Mesenchymal stem cell (in vitro differentiated cells and primary cell): ENCODE results near the gene DLGAP1.
"Not testable (repeated sequence)": the region's sequence is repeated elsewhere in the genome, so short reads cannot be mapped to it uniquely, and the experiment has no call there.

ENCODE experiments used
- DNase-seq: peaks from one replicate; pipeline ENCODE4 v3.0.0-alpha.2; 2013
- H2AFZ ChIP-seq: one replicate; pipeline ENCODE4 v1.6.1; 2013; ENCODE audit warnings: low read depth, mild to moderate bottlenecking, control low read depth, inconsistent platforms, low read length, moderate library complexity
- H2AK5ac ChIP-seq: 2 replicates; pipeline ENCODE4 v1.6.1; 2013; ENCODE audit warnings: low read length, moderate library complexity, mild to moderate bottlenecking, inconsistent platforms; ENCODE audit not compliant: severe bottlenecking
- H2BK120ac ChIP-seq: one replicate; pipeline ENCODE4 v1.6.1; 2013; ENCODE audit warnings: low read depth, mild to moderate bottlenecking, inconsistent platforms, low read length, moderate library complexity
- H2BK12ac ChIP-seq, 2 experiments: one replicate each; pipeline ENCODE4 v1.6.1; 2013; ENCODE audit warnings: inconsistent platforms in 2 of 2, low read length in 2 of 2, mild to moderate bottlenecking in 2 of 2, moderate library complexity in 2 of 2, control low read depth in 1 of 2
- H2BK15ac ChIP-seq: one replicate; pipeline ENCODE4 v1.6.1; 2013; ENCODE audit warnings: mild to moderate bottlenecking, low read depth, inconsistent platforms; ENCODE audit not compliant: poor library complexity, severe bottlenecking
- H2BK5ac ChIP-seq: 2 replicates; pipeline ENCODE4 v1.6.1; 2013; ENCODE audit warnings: low read depth, mild to moderate bottlenecking, low read length, control low read depth, inconsistent platforms; ENCODE audit not compliant: poor library complexity, severe bottlenecking
- H3K14ac ChIP-seq, 2 experiments: one replicate each; pipeline ENCODE4 v1.6.1; 2013; ENCODE audit warnings: inconsistent platforms in 2 of 2, low read length in 2 of 2, control low read depth in 1 of 2, mild to moderate bottlenecking in 1 of 2, moderate library complexity in 1 of 2
- H3K18ac ChIP-seq, 2 experiments: one replicate each; pipeline ENCODE4 v1.6.1; 2013; ENCODE audit warnings: inconsistent platforms in 2 of 2, low read length in 2 of 2, control low read depth in 1 of 2, low read depth in 1 of 2, mild to moderate bottlenecking in 1 of 2
- H3K23ac ChIP-seq, 2 experiments: one replicate each; pipeline ENCODE4 v1.6.1; 2013; ENCODE audit warnings: inconsistent platforms in 2 of 2, low read length in 2 of 2, mild to moderate bottlenecking in 2 of 2, moderate library complexity in 2 of 2, control low read depth in 1 of 2
- H3K27ac ChIP-seq: 2 replicates; pipeline ENCODE4 v1.5.1; 2013; ENCODE audit warnings: mild to moderate bottlenecking, moderate library complexity, low read length, control low read depth, inconsistent platforms; ENCODE audit not compliant: poor library complexity, severe bottlenecking
- H3K27me3 ChIP-seq, 2 experiments: 2 replicates each; pipeline versions ENCODE4 v1.6.1 to v1.7.0; 2013; ENCODE audit warnings: low read length in 2 of 2, mild to moderate bottlenecking in 2 of 2, moderate library complexity in 2 of 2, control low read depth in 1 of 2, inconsistent platforms in 1 of 2; ENCODE audit not compliant: control insufficient read depth in 1 of 2, insufficient read depth in 1 of 2
- H3K36me3 ChIP-seq, 2 experiments: 2 replicates each; pipeline versions ENCODE4 v1.6.1 to v1.7.0; 2013; ENCODE audit warnings: low read length in 2 of 2, control low read depth in 1 of 2, inconsistent platforms in 1 of 2, low read depth in 1 of 2, mild to moderate bottlenecking in 1 of 2; ENCODE audit not compliant: insufficient read depth in 2 of 2, control insufficient read depth in 1 of 2
- H3K4ac ChIP-seq, 2 experiments: one replicate each; pipeline ENCODE4 v1.6.1; 2013; ENCODE audit warnings: inconsistent platforms in 2 of 2, low read length in 2 of 2, mild to moderate bottlenecking in 2 of 2, moderate library complexity in 2 of 2, control low read depth in 1 of 2, low read depth in 1 of 2
- H3K4me1 ChIP-seq: 2 replicates; pipeline ENCODE4 v1.6.1; 2013; ENCODE audit warnings: low read depth, low read length, control low read depth; ENCODE audit not compliant: control insufficient read depth, insufficient read depth
- H3K4me2 ChIP-seq: 2 replicates; pipeline ENCODE4 v1.6.1; 2013; ENCODE audit warnings: low read length, mild to moderate bottlenecking, inconsistent platforms; ENCODE audit not compliant: poor library complexity, severe bottlenecking
- H3K4me3 ChIP-seq, 2 experiments: 2 replicates each; pipeline versions ENCODE4 v1.5.1 to v1.7.0; 2013; ENCODE audit warnings: low read length in 2 of 2, mild to moderate bottlenecking in 2 of 2, control low read depth in 1 of 2, low read depth in 1 of 2; ENCODE audit not compliant: insufficient read depth in 1 of 2
- H3K79me1 ChIP-seq: replicated peaks from 2 replicates; pipeline ENCODE4 v1.6.1; 2013; ENCODE audit warnings: mild to moderate bottlenecking, control low read depth, low read length, inconsistent platforms; ENCODE audit not compliant: poor library complexity, severe bottlenecking
- H3K9ac ChIP-seq: 2 replicates; pipeline ENCODE4 v1.7.0; 2013; ENCODE audit warnings: mild to moderate bottlenecking, low read length, moderate library complexity
- H3K9me3 ChIP-seq: 2 replicates; pipeline ENCODE4 v1.7.0; 2013; ENCODE audit warnings: mild to moderate bottlenecking, low read length; ENCODE audit not compliant: control insufficient read depth
- H4K8ac ChIP-seq: one replicate; pipeline ENCODE4 v1.6.1; 2013; ENCODE audit warnings: inconsistent platforms, mild to moderate bottlenecking, low read length, moderate library complexity
- H4K91ac ChIP-seq: one replicate; pipeline ENCODE4 v1.6.1; 2013; ENCODE audit warnings: mild to moderate bottlenecking, low read length, inconsistent platforms
- WGBS: methylation state at CpG from one replicate; pipeline ENCODE4 v1.1.7; 2013; ENCODE audit warnings: mixed read lengths; 5-methylcytosine and 5-hydroxymethylcytosine counted together

The DLGAP1 gene

GRCh38 chr18:3703732-3704176 lies 751.4 kb downstream of the DLGAP1 start:
- Histone ChIP-seq H3K23ac (no peak overlapping the region), H3K79me1 (no peaks in the 10 kb centered on the region), H2BK120ac (no peak overlapping the region), H2BK15ac (no peak overlapping the region), H3K9ac (peak overlapping the region; percentile 13), H3K4me2 (no peak overlapping the region), H4K8ac (no peak overlapping the region), H3K36me3 (no peaks in the 10 kb centered on the region), H3K4me1 (peaks cover 7% of the 10 kb centered on the region), H3K14ac (no peak overlapping the region), H2BK5ac (no peak overlapping the region), H2BK12ac (no peak overlapping the region), H3K27ac (peak overlapping the region; percentile 19), H2AK5ac (no peak overlapping the region), H3K9me3 (no peaks in the 10 kb centered on the region), H3K4ac (no peak overlapping the region), H3K27me3 (peaks cover 0 to 2% of the 10 kb centered on the region in 2 experiments), H3K18ac (no peak overlapping the region), H2AFZ (no peak overlapping the region), H3K4me3 (no peak overlapping the region), H4K91ac (no peak overlapping the region)
- peak; percentile 67 for DNase-seq
- WGBS: 2% methylated on average over 5 of the region's 7 CpGs

- H4K91ac ChIP-seq, H2AK5ac ChIP-seq, H2BK12ac ChIP-seq, H3K36me3 ChIP-seq, H4K8ac ChIP-seq, H3K14ac ChIP-seq, H3K4ac ChIP-seq, H3K4me1 ChIP-seq, H2AFZ ChIP-seq, H3K9ac ChIP-seq, H3K27me3 ChIP-seq, H3K18ac ChIP-seq, DNase-seq, H3K23ac ChIP-seq, H3K4me2 ChIP-seq, H3K9me3 ChIP-seq, H2BK120ac ChIP-seq, H2BK15ac ChIP-seq, H3K79me1 ChIP-seq, H2BK5ac ChIP-seq, H3K27ac ChIP-seq, H3K4me3 ChIP-seq: not testable (repeated sequence)
- 83% methylated on average over 16 of the region's 16 CpGs for WGBS
Measured at GRCh38 chr18:3699707-3700567, 755.2 kb downstream of the DLGAP1 start.

GRCh38 chr18:3694030-3694778 lies 760.9 kb downstream of the DLGAP1 start:
- H3K9ac ChIP-seq, H3K23ac ChIP-seq, H2BK15ac ChIP-seq, H2AK5ac ChIP-seq, H3K27ac ChIP-seq, H2BK12ac ChIP-seq, H3K79me1 ChIP-seq, H3K9me3 ChIP-seq, H3K18ac ChIP-seq, H3K4me2 ChIP-seq, H3K4me1 ChIP-seq, DNase-seq, H4K91ac ChIP-seq, H4K8ac ChIP-seq, H3K4ac ChIP-seq, H3K27me3 ChIP-seq, H3K14ac ChIP-seq, H2BK5ac ChIP-seq, H3K36me3 ChIP-seq, H2AFZ ChIP-seq, H2BK120ac ChIP-seq, H3K4me3 ChIP-seq: not testable (repeated sequence)
- WGBS: 88% methylated on average over 5 of the region's 5 CpGs

DNA sequence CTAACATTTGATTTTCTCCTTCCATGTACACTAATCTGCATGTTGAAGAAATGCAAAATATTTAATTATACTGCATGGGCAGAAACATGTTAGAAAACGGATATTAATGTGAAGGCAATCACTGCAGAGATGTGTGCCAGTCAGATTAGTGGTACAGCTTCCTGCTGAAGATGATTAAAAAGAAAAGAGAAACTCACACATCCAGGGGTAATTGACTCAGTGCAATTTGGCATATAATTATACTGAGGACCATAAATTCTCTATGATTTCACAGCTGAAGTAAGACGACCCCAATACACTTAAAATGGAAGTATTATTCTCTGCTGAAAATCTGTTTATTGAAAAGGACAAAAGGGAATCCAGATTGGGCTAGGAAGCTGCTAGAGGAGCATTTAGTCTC lies 761.7 kb downstream of the DLGAP1 start:
- H3K79me1 ChIP-seq: no peaks in the 10 kb centered on the region
- H3K4ac ChIP-seq: no peak overlapping the region
- no peak overlapping the region for H2BK120ac ChIP-seq
- H3K14ac ChIP-seq: no peak overlapping the region
- H3K23ac ChIP-seq: no peak overlapping the region
- H3K4me2 ChIP-seq: no peak overlapping the region
- no peaks in the 10 kb centered on the region for H3K9me3 ChIP-seq
- peaks cover 7% of the 10 kb centered on the region for H3K4me1 ChIP-seq
- no peak overlapping the region for H3K27ac ChIP-seq
- no peak overlapping the region for H2AK5ac ChIP-seq
- DNase-seq: no peak
- no peaks in the 10 kb centered on the region for H3K27me3 ChIP-seq
- no peak overlapping the region for H2AFZ ChIP-seq
- H3K18ac ChIP-seq: no peak overlapping the region
- WGBS: 100% methylated on average over 2 of the region's 2 CpGs
- no peak overlapping the region for H3K4me3 ChIP-seq
- no peak overlapping the region for H2BK5ac ChIP-seq
- H4K8ac ChIP-seq: no peak overlapping the region
- H2BK15ac ChIP-seq: no peak overlapping the region
- H2BK12ac ChIP-seq: no peak overlapping the region
- H3K36me3 ChIP-seq: no peaks in the 10 kb centered on the region
- no peak overlapping the region for H3K9ac ChIP-seq
- no peak overlapping the region for H4K91ac ChIP-seq
